ENCODE data around the gene PIK3CA.
"Not testable (repeated sequence)": the region's sequence is repeated elsewhere in the genome, so short reads cannot be mapped to it uniquely, and the experiment has no call there.

The PIK3CA gene

DNA sequence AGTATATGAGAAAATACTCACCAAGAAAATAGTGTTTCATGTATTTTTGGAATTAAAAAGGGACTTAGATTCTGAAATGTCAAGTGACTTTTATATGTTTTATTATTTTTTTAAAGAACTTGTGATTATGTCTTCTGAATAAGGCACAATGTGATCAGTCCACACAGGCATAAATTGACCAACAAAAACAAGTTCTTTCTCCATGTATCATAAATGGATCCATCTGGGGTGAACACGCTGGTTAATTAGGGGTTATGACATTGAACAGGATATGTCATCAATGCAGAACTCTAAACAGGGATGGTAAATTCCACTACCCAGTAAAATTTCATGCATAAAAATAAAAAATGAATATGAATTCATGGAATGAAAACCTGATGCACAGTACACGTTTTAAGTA, 31.3 kb upstream of the PIK3CA start:
- no peak for TF ChIP-seq EZH2 (IDR thresholded peaks at IDR 0.05)
- no peak for TF ChIP-seq POLR2AphosphoS5 (IDR thresholded peaks at IDR 0.05; ENCODE audit: borderline replicate concordance, low read depth, low read length)
- no peak for TF ChIP-seq FOXP2 (optimal IDR thresholded peaks at IDR 0.05; ENCODE audit: control extremely low read depth, extremely low read length, insufficient read depth)
- no peak for DNase-seq (ENCODE audit: low read depth, low spot score)
- H3K36me3 ChIP-seq (ENCODE audit: insufficient read depth, low read length): no peaks in the 10 kb centered on the region

GRCh38 chr3:179132191-179132890, 15.8 kb upstream of the PIK3CA start:
- not testable (repeated sequence) for H3K27ac ChIP-seq; H3K36me3 ChIP-seq (ENCODE audit: insufficient read depth, low read length); DNase-seq (ENCODE audit: low read depth, low spot score); H3K9me3 ChIP-seq (ENCODE audit: low read depth, low read length); H3K4me3 ChIP-seq; H3K9ac ChIP-seq (ENCODE audit: insufficient read length)

More for the DNA sequence above, 31.3 kb upstream of the PIK3CA start:
- H3K9ac ChIP-seq (ENCODE audit: insufficient read length): no peak overlapping the region
- peaks cover 5% of the 10 kb centered on the region; the same call in 1 of the 2 replicates for H3K9me3 ChIP-seq (ENCODE audit: low read depth, low read length)
- H3K27ac ChIP-seq: no peak overlapping the region
- no peak overlapping the region for H3K4me3 ChIP-seq

DNA sequence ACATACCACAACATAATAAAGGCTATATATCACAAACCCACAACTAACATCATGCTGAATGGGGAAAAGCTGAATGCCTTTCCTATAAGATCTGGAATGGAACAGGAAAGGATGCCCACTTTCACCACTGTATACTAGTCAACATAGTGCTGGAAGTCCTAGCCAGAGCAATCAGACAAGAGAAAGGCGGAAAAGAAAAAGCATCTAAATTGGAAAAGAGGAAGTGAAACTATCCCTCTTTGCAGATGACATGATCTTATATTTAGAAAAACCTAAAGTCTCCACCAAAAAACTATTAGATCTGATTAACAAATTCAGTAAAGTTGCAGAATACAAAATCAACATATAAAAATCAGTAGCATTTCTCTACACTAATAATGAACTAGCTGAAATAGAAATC, 14.6 kb upstream of the PIK3CA start:
- TF ChIP-seq FOXP2 (optimal IDR thresholded peaks at IDR 0.05; ENCODE audit: control extremely low read depth, extremely low read length, insufficient read depth) (no peak), EZH2 (IDR thresholded peaks at IDR 0.05) (no peak), POLR2AphosphoS5 (IDR thresholded peaks at IDR 0.05; ENCODE audit: borderline replicate concordance, low read depth, low read length) (no peak)
- no peaks in the 10 kb centered on the region for H3K36me3 ChIP-seq (ENCODE audit: insufficient read depth, low read length)
- no peaks in the 10 kb centered on the region for H3K9me3 ChIP-seq (ENCODE audit: low read depth, low read length)
- no peak overlapping the region for H3K4me3 ChIP-seq
- H3K9ac ChIP-seq (ENCODE audit: insufficient read length): no peak overlapping the region
- no peak overlapping the region for H3K27ac ChIP-seq
- no peak for DNase-seq (ENCODE audit: low read depth, low spot score)

- no peak overlapping the region for H3K27ac ChIP-seq
- no peak for TF ChIP-seq EZH2 (IDR thresholded peaks at IDR 0.05)
- DNase-seq (ENCODE audit: low read depth, low spot score): no peak
- no peak overlapping the region for H3K9ac ChIP-seq (ENCODE audit: insufficient read length)
- H3K9me3 ChIP-seq (ENCODE audit: low read depth, low read length): no peaks in the 10 kb centered on the region
- no peak overlapping the region for H3K4me3 ChIP-seq
- H3K36me3 ChIP-seq (ENCODE audit: insufficient read depth, low read length): no peaks in the 10 kb centered on the region
Observed at GRCh38 chr3:179136195-179136594, 12.0 kb upstream of the PIK3CA start.

DNA sequence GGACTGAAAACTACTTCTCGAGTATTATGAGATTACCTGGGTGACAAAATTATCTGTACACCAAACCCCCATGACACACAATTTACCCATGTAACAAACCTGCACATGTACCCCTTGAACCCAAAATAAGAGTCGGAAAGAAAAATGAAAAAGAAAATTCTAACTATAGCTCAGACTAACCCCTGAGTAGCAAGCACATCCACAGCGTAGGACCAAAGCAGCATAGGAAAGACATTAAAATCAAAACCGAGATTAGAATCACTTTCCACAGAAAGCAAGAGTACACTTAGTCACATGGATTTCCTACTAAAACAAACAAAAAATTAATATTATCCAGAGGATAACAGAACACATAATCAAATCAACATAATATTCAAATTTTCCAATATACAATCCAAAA, 6.3 kb upstream of the PIK3CA start:
- no peak overlapping the region for H3K9ac ChIP-seq (ENCODE audit: insufficient read length)
- no peak overlapping the region for H3K4me3 ChIP-seq
- no peak for DNase-seq (ENCODE audit: low read depth, low spot score)
- no peak for TF ChIP-seq FOXP2 (optimal IDR thresholded peaks at IDR 0.05; ENCODE audit: control extremely low read depth, extremely low read length, insufficient read depth)
- no peak for TF ChIP-seq EZH2 (IDR thresholded peaks at IDR 0.05)
- TF ChIP-seq POLR2AphosphoS5 (IDR thresholded peaks at IDR 0.05; ENCODE audit: borderline replicate concordance, low read depth, low read length): no peak
- H3K9me3 ChIP-seq (ENCODE audit: low read depth, low read length): no peaks in the 10 kb centered on the region
- H3K27ac ChIP-seq: no peak overlapping the region
- H3K36me3 ChIP-seq (ENCODE audit: insufficient read depth, low read length): no peaks in the 10 kb centered on the region

DNA sequence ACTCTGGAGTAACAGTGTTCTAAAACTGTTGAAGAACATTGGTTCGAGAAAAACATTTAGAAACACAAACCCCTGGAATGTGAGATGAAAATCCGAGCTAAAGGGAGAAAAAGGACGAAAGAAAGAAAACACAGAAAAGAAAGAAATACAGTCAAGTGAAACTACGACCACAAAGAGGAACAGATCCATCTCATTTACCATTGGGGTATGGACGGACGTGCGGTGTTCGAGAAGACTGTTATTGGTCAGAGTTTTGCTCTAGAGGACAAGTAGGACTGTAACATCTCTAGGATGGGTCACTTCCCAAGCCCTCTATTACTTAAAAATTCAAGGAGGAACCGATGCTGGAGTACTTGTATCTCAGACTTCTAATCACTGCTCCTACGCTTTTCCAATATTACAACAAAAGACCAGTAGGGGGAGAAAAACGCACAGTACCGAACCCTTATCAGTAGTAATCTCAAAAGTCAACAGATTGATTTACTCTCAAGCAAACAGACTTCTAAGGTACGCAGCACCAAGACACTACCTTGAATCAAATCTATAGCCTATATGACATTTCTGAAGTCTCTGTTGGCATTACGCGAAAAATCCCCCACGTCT, 1.1 kb upstream of the PIK3CA start:
- TF ChIP-seq EZH2 (IDR thresholded peaks at IDR 0.05) (no peak), FOXP2 (optimal IDR thresholded peaks at IDR 0.05; ENCODE audit: control extremely low read depth, extremely low read length, insufficient read depth) (peak; percentile 32)
- H3K27ac ChIP-seq: peak overlapping the region; percentile 46; the same call in 1 of the 2 replicates
- peak; percentile 83 for DNase-seq (ENCODE audit: low read depth, low spot score)

DNA sequence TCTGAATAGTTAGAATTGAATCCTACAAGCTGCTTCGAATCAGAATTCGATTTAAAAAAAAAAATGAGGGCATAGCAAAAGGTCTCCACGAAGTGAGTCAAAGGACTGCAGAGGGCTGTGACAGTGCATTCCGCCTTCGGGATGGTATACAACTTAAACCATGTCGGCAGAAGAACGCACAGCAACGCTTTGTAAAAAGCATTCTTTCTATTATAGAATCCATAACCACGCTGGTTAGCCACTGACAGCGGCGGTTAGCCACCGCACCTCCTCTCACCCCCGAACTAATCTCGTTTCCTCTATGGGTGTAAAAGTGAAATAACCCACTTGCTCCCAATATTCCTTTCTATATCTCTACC, 664 bp upstream of the PIK3CA start:
- TF ChIP-seq FOXP2 (optimal IDR thresholded peaks at IDR 0.05; ENCODE audit: control extremely low read depth, extremely low read length, insufficient read depth): no peak
- no peak for TF ChIP-seq POLR2AphosphoS5 (IDR thresholded peaks at IDR 0.05; ENCODE audit: borderline replicate concordance, low read depth, low read length)
- no peak for TF ChIP-seq EZH2 (IDR thresholded peaks at IDR 0.05)
- DNase-seq (ENCODE audit: low read depth, low spot score): no peak
- peak overlapping the region; percentile 99 for H3K4me3 ChIP-seq
- peak overlapping the region; percentile 77 for H3K9ac ChIP-seq (ENCODE audit: insufficient read length)
- no peaks in the 10 kb centered on the region for H3K36me3 ChIP-seq (ENCODE audit: insufficient read depth, low read length)
- H3K9me3 ChIP-seq (ENCODE audit: low read depth, low read length): no peaks in the 10 kb centered on the region
- 0 out of 2 replicates have a peak overlapping the region, but pooled peaks have one; percentile 38 for H3K27ac ChIP-seq

More for the DNA sequence above, 1.1 kb upstream of the PIK3CA start:
- Histone ChIP-seq H3K9me3 (ENCODE audit: low read depth, low read length) (no peaks in the 10 kb centered on the region), H3K9ac (ENCODE audit: insufficient read length) (peak overlapping the region; percentile 77), H3K4me3 (peak overlapping the region; percentile 99), H3K36me3 (ENCODE audit: insufficient read depth, low read length) (no peaks in the 10 kb centered on the region)

GRCh38 chr3:179148616-179149405, 654 bp downstream of the PIK3CA start:
- no peak for DNase-seq (ENCODE audit: low read depth, low spot score)
- Histone ChIP-seq H3K27ac (peak overlapping the region; percentile 75), H3K9ac (ENCODE audit: insufficient read length) (peak overlapping the region; percentile 93), H3K9me3 (ENCODE audit: low read depth, low read length) (no peaks in the 10 kb centered on the region), H3K36me3 (ENCODE audit: insufficient read depth, low read length) (no peaks in the 10 kb centered on the region), H3K4me3 (peak overlapping the region; percentile 99)
- TF ChIP-seq POLR2AphosphoS5 (IDR thresholded peaks at IDR 0.05; ENCODE audit: borderline replicate concordance, low read depth, low read length) (no peak), EZH2 (IDR thresholded peaks at IDR 0.05) (no peak), FOXP2 (optimal IDR thresholded peaks at IDR 0.05; ENCODE audit: control extremely low read depth, extremely low read length, insufficient read depth) (no peak)
